GM12878 (cell line): ENCODE results near the gene THSD4.

Experiments used
- BHLHE40 ChIP-seq, 2 experiments: fragments of 450-650 bp in 1 of 2; IDR thresholded peaks; 2 replicates each; pipeline ENCODE4 v1.6.1; 2011 to 2017; ENCODE audit warnings: low read depth in 2 of 2, borderline replicate concordance in 1 of 2, improper control_type of control experiment in 1 of 2, low read length in 1 of 2, mild to moderate bottlenecking in 1 of 2
- EP300 ChIP-seq, 2 experiments: fragments of 150-350 bp in 1 of 2; IDR thresholded peaks; 2 replicates each; pipeline ENCODE4 v1.6.1; 2011 to 2012; ENCODE audit warnings: low read depth in 2 of 2, low read length in 2 of 2, borderline replicate concordance in 1 of 2, improper control_type of control experiment in 1 of 2, inconsistent platforms in 1 of 2; ENCODE audit not compliant: control insufficient read depth in 1 of 2
- EZH2 ChIP-seq: IDR thresholded peaks from 2 replicates; pipeline ENCODE4 v1.6.1; 2012; ENCODE audit warnings: low read depth, mild to moderate bottlenecking, control low read depth, inconsistent platforms, low read length, borderline replicate concordance; ENCODE audit not compliant: control insufficient read depth
- GABPA ChIP-seq: IDR thresholded peaks from 2 replicates; pipeline ENCODE4 v1.6.1; 2014; ENCODE audit warnings: antibody characterized with exemption, low read depth, mild to moderate bottlenecking, inconsistent platforms
- JUND ChIP-seq: IDR thresholded peaks from 2 replicates; pipeline ENCODE4 v1.6.1; 2012; ENCODE audit warnings: low read depth, mild to moderate bottlenecking, low read length, improper control_type of control experiment, moderate library complexity
- NR2C2 ChIP-seq: IDR thresholded peaks from 2 replicates; pipeline ENCODE4 v1.6.1; 2011; ENCODE audit warnings: borderline replicate concordance, low read depth; ENCODE audit not compliant: control insufficient read depth, insufficient read length
- POLR2A ChIP-seq: IDR thresholded peaks from 2 replicates; pipeline ENCODE4 v1.6.1; 2011; ENCODE audit warnings: low read depth, mild to moderate bottlenecking, low read length
- POLR2AphosphoS5 ChIP-seq: IDR thresholded peaks from 2 replicates; pipeline ENCODE4 v1.6.1; 2011; ENCODE audit warnings: mild to moderate bottlenecking, low read length, inconsistent platforms
- POU2F2 ChIP-seq: IDR thresholded peaks from 3 replicates; pipeline ENCODE4 v1.6.1; 2011; ENCODE audit warnings: low read depth, mild to moderate bottlenecking, low read length, borderline replicate concordance
- SMC3 ChIP-seq: IDR thresholded peaks from 2 replicates; pipeline ENCODE4 v1.6.1; 2011; ENCODE audit warnings: low read length, improper control_type of control experiment, borderline replicate concordance
- ZNF274 ChIP-seq: IDR thresholded peaks from one replicate; pipeline ENCODE4 v1.8.0; 2011; ENCODE audit not compliant: insufficient read length, insufficient read depth
- TF ChIP-seq, protein P1 (sequence below): IDR thresholded peaks from 2 replicates; pipeline ENCODE4 v1.6.1; 2011; ENCODE audit warnings: low read depth, low read length, improper control_type of control experiment, borderline replicate concordance
- TF ChIP-seq, protein P2 (sequence below), 3 experiments: IDR thresholded peaks in 2 of 3; conservative IDR thresholded peaks in 1 of 3; 2 replicates each; pipeline ENCODE4 v1.5.1; 2011; ENCODE audit warnings: low read depth in 3 of 3, low read length in 3 of 3, mild to moderate bottlenecking in 3 of 3, control low read depth in 2 of 3, moderate library complexity in 2 of 3, inconsistent platforms in 1 of 3, mixed read lengths in 1 of 3; ENCODE audit not compliant: control insufficient read depth in 2 of 3, insufficient read depth in 1 of 3; ENCODE audit errors: extremely low read depth in 1 of 3

DNA sequence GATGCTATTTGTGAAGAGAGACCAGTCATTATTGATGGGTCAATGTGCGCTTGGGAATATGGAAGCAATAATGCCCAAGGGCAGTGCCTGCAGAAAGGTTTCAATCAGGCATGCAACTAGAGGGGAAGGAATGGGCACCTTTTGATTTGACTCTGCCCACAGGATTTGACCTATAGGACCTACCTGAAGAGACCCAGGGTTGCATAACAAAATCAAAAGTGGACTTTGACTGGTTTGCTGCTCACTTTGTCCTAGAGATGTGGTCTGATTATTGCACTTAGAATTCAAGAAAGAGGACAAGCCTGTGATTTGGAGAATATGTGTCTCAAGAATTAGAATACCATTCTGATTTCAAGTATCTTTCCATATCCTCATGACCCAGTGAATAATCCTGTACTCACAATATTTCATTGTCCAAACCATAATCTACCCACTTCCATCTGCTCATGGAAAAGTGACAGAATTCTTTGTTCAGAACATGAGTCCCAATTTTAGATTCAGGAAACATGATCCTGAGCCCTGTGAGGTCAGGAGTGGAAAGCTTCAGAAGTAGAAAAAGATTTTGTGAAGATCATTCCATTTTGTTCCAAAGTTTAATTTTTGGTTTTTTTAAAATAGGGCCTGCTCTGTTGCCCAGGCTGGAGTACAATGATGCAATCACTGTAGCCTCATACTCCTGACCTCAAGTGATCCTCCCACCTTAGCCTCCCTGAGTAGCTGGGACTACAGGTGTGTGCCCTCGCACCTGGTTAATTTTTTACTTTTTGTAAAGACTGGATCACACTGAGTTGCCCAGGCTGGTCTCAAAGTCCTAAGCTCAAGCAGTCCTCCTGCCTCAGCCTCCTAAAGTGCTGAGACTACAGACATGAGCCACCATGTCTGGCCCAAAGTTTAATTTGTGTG is 543.8 kb downstream of the THSD4 start:
- TF ChIP-seq POU2F2, result no peak
- no peak for TF ChIP-seq ZNF274
- TF ChIP-seq BHLHE40 (IDR thresholded peaks at IDR 0.05; ENCODE audit: borderline replicate concordance in 1 of 2, low read depth in 2 of 2, low read length in 1 of 2), result no peak
- TF ChIP-seq EP300 (IDR thresholded peaks at IDR 0.05; ENCODE audit: borderline replicate concordance in 1 of 2, control insufficient read depth in 1 of 2, low read depth in 2 of 2, low read length in 2 of 2), result no peak
- TF ChIP-seq, protein P1, sequence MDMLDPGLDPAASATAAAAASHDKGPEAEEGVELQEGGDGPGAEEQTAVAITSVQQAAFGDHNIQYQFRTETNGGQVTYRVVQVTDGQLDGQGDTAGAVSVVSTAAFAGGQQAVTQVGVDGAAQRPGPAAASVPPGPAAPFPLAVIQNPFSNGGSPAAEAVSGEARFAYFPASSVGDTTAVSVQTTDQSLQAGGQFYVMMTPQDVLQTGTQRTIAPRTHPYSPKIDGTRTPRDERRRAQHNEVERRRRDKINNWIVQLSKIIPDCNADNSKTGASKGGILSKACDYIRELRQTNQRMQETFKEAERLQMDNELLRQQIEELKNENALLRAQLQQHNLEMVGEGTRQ, result no peak
- no peak for TF ChIP-seq GABPA
- TF ChIP-seq, protein P2, sequence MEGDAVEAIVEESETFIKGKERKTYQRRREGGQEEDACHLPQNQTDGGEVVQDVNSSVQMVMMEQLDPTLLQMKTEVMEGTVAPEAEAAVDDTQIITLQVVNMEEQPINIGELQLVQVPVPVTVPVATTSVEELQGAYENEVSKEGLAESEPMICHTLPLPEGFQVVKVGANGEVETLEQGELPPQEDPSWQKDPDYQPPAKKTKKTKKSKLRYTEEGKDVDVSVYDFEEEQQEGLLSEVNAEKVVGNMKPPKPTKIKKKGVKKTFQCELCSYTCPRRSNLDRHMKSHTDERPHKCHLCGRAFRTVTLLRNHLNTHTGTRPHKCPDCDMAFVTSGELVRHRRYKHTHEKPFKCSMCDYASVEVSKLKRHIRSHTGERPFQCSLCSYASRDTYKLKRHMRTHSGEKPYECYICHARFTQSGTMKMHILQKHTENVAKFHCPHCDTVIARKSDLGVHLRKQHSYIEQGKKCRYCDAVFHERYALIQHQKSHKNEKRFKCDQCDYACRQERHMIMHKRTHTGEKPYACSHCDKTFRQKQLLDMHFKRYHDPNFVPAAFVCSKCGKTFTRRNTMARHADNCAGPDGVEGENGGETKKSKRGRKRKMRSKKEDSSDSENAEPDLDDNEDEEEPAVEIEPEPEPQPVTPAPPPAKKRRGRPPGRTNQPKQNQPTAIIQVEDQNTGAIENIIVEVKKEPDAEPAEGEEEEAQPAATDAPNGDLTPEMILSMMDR (IDR thresholded peaks at IDR 0.05 in 2 of 3, conservative IDR thresholded peaks at IDR 0.05 in 1 of 3; ENCODE audit: control insufficient read depth in 2 of 3, extremely low read depth in 1 of 3, insufficient read depth in 1 of 3, low read depth in 3 of 3, low read length in 3 of 3), result no peak
- TF ChIP-seq EZH2, result no peak
- no peak for TF ChIP-seq POLR2A
- TF ChIP-seq NR2C2, result no peak
- no peak for TF ChIP-seq POLR2AphosphoS5
- TF ChIP-seq JUND, result no peak
- no peak for TF ChIP-seq SMC3
